ENCODE data around the gene CFD.
"Not testable (repeated sequence)": the region's sequence is repeated elsewhere in the genome, so short reads cannot be mapped to it uniquely, and the experiment has no call there.

DNA sequence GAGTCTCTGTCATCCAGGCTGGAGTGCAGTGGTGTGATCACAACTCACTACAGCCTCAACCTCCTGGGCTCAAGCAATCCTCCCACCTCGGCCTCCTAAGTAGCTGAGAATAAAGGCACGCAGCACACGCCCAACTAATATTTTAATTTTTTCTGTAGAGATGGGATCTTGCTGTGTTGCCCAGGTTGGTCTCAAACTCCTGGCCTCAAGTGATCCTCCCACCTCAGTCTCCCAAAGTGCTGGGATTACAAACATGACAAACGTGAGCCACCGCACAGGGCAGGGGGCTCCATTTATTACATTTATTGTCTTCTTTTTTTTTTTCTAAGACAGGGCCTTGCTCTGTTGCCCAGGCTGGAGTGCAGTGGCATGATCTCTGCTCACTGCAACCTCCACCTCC lies 39.3 kb upstream of the CFD start:
- TF ChIP-seq, protein P1, sequence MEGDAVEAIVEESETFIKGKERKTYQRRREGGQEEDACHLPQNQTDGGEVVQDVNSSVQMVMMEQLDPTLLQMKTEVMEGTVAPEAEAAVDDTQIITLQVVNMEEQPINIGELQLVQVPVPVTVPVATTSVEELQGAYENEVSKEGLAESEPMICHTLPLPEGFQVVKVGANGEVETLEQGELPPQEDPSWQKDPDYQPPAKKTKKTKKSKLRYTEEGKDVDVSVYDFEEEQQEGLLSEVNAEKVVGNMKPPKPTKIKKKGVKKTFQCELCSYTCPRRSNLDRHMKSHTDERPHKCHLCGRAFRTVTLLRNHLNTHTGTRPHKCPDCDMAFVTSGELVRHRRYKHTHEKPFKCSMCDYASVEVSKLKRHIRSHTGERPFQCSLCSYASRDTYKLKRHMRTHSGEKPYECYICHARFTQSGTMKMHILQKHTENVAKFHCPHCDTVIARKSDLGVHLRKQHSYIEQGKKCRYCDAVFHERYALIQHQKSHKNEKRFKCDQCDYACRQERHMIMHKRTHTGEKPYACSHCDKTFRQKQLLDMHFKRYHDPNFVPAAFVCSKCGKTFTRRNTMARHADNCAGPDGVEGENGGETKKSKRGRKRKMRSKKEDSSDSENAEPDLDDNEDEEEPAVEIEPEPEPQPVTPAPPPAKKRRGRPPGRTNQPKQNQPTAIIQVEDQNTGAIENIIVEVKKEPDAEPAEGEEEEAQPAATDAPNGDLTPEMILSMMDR (conservative IDR thresholded peaks at IDR 0.05; ENCODE audit: low read length) = not testable (repeated sequence)
- not testable (repeated sequence) for TF ChIP-seq EZH2phosphoT487 (IDR thresholded peaks at IDR 0.05; ENCODE audit: borderline replicate concordance)
